HG02588 (cell line): ENCODE data around the gene SMIM38.

Source experiments
- ATAC-seq: cut with Tn5 transposase; IDR thresholded peaks from one replicate; pipeline ENCODE4 v1.9.1; 2021; ENCODE audit warnings: mild to moderate bottlenecking, moderate library complexity; ENCODE audit not compliant: unreplicated experiment

Gene SMIM38

DNA sequence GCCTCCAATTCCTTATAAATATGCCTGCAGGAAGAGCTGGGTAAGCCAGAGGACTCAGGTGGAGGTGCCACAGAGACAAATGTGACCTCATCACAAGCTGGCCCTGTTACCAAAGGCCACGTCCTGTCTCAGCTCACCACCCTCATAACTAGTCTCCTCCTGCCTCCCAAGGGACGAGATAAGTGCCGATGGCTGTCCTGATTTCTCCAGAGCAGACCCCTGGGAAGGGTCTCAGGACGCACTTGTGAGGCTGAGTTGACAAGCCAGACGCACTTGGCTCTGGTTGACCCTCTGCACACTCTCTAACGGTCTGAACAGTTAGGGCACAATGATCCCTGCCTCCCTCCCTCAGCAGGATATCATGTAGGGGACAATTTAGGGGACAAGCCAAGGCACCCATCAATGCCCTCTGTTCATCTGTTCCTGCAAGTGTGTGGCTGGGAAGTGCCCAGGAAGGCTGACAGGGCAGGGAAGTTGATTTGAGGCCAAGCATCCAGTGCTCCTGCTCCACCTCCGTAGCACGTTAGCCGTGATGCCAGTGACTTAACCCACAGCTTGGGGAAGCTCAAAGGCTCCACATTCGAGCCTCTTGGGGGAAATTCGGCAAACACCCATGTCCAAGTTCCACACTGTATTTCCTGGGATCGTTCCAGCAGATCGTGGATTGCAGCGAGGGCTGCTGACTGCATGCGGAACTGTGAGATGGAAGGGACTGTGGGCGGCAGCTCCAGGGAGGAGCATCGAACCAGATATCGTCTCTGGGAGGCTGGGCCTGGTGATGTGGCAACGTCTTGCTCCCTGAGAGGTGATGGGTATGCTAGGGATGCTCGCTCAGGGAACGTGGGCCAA lies 2.8 kb downstream of the SMIM38 start:
- ATAC-seq = no peak

DNA sequence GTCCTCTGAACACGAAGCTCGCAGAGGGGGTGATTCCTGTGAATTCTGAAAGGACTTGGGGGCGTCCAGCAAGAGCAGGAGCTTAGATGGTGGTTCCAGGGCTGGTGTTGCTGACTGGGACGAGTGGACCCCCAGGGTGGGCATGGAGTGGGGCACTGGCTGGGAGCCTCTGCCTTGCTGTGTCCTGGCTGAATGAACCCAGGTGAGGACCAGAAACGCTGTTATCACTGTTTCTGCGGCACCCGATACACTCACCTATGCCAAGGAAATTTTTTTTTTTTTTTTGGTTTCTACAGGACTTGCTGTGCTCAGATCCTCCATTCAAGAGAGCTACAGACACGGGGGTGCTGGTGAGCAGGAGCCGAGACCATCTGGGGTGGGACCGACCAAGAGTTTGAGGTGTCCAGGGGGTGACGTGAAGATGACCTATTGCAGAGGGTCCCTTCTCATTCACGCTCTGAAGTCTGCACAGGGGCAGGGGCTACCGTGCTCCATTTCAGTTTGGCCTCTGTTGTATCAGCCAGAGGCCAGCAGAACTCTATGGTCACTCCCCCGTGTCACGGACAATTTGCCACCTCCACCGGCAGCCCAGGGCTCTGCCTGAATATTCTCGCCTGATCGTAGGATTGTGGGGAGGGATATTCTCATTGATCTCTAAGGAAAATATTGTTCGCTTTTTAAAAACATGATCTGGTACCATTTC lies 3.6 kb downstream of the SMIM38 start:
- no peak for ATAC-seq

DNA sequence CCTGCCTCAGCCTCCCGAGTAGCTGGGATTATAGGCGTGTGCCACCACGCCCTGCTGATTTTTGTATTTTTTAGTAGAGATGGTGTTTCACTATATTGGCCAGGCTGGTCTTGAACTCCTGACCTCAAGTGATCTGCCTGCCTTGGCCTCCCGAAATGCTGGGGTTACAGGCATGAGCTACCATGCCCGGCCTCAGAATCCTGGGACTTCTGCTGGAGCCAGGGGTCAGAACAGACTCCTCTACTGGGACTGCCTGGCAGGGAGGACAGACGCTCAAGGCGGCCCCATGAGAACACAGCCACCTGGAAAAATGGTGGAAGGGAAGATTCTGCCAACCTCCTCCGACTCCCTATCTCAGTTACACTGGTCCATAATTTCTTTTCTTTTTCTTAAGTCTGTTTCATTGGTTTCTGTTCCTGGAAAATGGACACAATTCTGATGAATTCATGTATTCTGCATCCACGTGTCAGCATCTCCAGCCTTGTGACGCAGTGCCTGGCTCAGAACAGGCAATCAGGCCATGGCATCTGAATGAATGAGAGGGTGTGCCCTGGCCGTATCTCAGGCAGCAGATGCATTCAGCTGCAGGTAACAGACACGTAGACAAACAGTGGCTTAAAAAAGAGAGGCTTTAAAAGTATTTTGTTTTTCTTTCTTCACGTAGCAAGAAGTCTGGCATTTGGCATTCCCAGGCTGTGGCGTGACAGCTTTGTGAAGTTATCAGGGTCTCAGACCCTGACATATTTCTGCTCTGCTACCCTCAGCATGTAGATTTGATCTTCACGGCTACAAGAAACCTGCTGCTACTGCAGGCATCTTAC lies 4.8 kb downstream of the SMIM38 start:
- no peak for ATAC-seq

DNA sequence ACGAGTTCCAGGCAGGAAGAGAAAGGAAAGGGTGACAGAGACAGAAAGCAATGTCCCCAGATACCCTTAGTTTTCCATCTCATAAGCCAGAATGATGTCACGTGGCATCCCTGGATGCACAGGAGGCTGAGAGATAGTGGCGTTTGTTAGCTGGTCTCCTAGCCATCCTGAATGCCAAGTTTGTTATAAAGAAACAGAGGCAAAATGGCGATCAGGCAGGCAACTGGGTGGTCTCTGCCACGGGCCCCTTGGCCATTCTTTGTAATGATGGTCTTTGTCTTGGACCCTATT lies 5.3 kb downstream of the SMIM38 start:
- no peak for ATAC-seq

DNA sequence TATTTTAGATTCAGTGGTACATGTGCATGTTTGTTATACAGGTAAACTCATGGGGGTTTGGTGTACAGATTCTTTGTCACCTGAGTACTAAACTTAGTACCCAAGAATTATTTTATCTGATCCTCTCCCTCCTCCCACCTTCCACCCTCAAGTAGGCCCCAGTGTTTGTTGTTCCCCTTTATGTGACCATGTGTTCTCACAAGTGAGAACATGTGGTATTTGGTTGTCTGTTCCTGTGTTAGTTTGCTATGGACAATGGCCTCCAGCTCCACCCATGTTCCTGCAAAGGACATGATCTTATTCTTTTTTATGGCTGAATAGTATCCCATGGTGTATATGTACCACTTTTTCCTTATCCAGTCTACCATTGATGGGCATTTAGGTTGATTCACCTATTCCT lies 6.8 kb downstream of the SMIM38 start:
- no peak for ATAC-seq

DNA sequence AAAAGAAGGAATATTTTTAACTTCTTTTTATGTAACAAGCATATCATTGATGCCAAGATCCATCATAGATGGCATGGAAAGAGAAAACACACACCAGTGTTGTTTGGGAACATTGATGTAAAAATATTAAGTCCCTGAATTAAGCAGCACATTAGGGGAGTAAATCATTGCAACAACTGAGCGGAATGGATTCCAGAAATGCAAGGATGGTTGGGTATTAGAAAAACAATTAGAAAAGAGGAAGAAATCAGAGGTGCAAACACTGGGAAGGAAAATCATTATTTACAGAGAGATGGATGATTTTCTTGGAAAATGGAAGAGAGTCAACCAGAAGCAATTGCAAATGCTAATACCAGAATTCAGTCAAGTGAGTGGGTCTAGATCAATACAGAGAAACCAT lies 8.1 kb downstream of the SMIM38 start:
- ATAC-seq = no peak

DNA sequence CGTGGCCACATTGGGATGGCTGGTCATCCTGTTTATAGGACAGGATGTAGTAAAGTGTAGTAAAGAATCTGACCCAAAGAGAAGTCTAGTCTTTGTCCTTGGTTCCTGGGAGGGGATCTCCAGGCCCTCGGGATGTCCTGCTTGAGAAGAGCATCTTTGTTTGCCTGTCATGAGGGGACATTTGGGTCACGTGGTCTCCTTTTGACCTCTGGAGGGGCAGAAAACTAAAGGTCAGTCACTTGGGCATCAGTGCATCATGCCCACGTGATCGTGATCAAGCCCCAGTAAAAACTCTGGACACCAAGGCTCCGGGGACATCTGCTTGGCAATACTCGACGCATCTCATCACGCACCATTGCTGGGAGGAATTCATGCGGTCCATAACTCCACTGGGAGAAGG lies 9.1 kb downstream of the SMIM38 start:
- ATAC-seq = no peak

DNA sequence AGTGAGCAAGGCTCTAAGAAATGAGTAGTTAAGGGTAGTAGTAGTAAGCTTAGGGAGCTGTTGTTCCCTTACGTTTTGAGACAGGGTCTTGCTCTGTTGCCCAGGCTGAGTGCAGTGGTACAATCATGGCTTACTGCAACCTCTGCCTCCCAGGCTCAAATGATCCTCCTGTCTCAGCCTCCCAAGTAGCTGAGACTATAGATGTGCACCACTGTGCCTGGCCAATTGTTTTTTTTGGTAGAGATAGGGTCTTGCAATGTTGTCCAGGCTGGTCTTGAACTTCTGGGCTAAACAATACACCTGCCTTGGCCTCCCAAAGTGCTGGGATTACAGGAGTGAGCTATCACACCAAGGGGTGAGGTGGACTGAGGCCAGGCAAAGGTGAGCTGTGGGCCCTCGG lies 10.0 kb downstream of the SMIM38 start:
- ATAC-seq = no peak

DNA sequence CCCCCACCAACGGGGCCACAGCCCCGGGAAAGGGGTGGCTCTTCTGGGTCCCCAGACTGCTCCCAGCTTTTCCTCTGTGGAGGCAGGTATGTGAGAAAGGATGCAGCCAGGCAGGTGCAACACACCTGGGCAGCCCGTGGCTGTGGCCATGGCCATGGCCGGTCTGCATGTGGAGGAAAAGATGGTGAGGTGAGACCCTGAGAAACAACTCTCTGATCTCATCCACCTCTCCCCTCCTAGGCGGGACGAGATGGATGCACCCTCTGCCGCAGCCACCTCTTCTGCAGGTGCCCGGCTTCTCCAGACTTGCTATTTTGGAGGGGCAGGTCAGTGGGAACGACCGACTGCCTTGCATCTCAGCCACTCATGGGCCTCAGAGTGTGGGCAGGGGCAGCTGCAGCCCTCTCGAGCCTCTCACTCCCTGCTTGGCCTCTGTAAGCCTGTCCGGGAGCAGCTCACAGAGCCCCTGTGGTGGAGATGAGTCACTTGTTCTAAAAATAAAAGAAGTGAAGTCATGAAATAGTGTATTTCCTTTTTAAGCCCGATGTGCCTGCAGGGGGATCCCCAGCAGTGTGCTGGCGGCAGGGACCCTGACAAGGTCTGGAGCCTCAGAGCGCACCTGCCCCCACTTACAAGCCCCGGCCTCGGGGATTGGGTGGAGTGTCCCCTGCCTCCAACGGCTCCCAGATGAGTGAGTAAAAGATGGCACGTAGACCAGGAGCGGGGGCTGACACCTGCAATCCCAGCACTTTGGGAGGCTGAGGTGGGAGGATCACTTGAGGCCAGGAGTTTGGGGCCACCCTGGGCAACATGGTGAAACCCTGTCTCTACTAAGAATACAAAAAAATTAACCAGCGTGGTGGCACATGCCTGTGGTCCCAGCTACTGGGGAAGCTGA lies 10.7 kb downstream of the SMIM38 start:
- peak; percentile 82 for ATAC-seq

DNA sequence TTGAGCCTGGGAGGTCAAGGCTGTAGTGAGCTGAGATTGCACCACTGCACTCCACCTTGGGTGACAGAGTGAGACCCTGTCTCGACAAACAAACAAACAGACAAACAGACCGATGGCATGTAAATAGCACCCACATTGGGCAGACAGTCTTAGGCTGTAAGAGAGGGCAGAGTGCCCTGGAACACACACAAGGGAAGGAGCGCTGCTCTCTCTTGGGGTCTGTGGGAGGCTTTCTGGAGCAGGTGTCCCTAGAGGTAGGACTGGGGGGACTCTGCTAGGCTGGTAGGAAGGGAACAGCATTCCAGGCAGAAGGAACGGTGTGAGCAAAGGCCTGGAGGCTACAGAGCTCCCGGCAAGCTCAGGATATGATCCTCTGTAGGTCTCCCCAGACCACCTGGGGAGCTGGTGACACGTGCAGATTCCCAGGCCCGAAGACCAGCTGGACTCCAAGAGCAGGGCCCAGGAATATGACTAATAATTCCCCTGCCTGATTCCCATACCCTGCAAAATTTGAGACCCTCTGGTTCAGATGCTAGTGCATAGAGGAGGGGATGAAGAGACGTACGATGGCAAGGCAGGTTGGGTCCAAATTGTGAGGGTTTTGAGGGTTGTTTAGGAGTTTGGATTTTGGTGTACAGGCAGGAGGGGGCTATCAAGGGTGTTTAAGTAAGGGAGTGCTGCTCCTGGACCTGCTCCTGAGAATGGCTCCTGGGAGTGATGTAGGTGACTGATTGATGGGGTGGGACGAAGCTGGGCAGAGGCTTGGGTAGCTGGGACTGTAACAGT lies 11.6 kb downstream of the SMIM38 start:
- ATAC-seq = no peak

DNA sequence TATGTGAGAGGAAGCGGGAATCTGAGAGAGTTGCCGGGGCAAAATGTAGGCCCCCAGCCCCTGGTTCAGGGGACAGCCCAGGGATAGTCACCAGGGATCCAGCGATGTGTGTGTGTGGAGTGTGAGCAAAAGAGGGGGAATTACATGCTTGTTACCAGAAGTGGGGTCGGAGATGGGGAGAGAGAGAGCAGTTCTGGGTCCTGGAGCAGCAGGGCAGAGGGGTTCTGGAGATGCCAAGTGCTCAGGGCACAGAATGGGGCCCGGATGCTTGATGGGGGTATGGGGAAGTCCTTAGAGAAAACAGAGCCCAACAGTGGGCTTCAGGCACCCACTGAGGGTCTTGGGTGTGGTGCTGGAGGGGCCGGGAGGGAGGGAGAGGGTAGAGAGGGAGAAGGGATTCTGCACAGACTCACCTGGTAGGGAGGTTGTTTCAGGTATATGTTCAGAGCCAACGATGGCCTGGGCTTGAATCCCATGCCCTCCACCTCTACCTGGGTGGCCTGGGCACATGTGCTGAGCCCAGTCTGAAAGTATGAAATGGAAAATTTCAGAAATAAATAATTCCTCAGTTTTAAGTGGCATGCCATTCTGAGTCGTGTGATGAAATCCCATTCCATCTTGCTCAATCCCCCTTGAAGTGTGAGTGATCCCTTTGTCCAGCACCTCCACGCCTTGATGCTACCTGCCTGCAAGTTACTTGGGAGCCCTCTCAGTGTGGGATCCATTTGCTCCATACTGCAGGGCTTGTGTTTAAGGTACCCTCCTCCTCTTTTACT lies 12.4 kb downstream of the SMIM38 start:
- ATAC-seq = no peak

DNA sequence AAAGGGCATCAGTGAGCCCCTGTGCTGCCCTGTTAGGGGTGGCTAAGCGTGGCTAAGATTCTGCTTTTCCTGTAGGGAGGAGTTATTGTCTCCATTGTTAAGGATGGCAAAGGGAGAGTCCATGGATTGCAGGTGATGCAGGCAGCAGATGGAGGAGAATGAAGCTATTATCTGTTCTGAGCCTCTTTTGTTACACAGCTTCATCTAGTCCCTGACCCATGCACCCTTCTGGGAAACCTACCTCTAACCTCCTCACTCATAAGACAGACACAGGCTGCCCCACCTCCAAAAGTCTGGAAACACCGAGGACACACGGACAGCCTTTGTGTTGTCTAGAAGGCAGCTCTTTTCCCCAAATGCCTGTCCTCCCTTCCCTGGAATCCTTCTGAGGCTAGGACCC lies 13.7 kb downstream of the SMIM38 start:
- no peak for ATAC-seq

DNA sequence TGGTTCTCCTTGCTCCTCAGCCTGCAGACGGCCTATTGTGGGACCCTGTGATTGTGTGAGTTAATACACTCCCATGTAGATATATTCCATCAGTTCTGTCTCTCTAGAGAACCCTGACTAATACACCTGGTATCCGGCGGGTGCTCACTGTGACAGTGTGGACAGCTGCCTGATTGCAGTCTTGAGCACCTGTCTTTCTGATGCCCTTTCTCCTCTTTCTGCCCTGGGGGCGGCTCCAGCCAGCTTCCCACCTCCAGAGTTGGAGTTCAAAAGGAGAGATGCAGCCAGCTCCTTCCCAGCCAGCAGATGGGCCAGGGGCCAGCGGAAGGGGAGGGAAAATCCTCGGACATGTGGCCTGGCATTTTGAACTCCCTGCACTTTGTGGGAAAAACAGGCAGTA lies 15.0 kb downstream of the SMIM38 start:
- ATAC-seq = no peak

DNA sequence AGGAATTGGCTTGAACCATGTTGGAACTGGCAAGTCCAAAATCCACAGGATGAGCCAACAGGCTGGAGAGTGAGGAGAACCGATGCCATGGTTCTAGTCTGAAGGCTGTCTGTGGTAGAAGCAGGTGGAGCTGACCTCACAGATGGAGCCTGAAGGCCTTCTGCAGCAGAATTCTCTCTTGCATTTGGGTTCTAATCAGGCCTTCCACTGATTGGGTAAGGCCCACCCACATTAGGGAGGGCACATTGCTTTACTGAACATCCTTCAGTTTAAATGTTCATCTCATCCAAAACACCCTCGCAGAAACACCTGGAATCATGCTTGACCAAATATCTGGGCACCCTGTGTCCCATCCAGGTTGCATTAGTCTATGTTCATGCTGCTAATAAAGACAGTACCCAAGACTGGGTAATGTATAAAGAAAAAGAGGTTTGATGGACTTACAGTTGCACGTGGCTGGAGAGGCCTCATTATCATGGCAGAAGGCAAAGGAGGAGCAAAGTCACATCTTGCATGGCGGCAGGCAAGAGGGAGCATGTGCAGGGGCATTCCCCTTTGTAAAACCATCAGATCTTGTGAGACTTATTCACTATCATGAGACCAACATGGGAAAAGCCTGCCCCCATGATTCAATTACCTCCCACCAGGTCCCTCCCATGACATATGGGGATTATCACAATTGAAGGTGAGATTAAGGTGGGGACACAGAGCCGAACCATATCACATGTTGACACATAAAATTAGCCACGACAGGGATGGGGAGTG lies 15.9 kb downstream of the SMIM38 start:
- ATAC-seq = no peak

DNA sequence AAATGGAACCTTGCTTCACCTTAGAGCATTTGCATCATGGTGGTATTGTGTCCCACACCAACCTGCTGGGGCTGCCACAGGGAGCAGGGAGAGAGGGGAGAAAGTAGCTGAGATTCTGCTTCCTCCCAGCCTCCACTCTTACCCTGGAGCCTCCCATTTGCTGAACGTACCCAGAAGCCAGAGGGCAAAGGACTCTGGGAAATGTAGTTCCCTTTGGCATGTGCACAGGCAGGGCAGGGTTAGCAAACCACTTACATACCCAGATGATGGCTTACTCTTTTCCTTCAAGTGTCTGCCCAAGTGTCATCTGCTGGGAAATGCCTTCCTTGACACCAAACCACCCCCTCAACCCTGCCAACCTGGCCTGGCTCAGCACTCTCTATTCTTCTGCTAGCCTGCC lies 16.9 kb downstream of the SMIM38 start:
- no peak for ATAC-seq

DNA sequence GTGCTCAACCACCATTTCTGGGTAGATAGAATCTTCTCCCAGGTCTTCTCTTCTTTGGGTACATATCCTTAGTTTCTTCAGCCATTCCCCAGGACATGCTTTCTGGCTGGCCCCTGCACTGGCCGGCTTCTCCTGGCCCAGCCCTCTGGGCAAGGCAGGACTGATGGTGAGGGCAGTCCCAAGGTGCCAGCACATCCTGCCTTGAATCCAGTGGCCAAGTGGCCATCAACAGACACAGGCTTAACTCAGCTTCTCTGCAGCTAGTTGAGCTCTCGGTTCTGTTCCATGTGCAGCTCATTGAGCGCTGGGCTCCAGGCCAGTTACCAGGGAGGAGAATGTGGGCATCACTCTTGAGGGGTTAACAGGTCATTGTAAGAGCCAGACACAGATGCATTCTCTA lies 17.6 kb downstream of the SMIM38 start:
- no peak for ATAC-seq

DNA sequence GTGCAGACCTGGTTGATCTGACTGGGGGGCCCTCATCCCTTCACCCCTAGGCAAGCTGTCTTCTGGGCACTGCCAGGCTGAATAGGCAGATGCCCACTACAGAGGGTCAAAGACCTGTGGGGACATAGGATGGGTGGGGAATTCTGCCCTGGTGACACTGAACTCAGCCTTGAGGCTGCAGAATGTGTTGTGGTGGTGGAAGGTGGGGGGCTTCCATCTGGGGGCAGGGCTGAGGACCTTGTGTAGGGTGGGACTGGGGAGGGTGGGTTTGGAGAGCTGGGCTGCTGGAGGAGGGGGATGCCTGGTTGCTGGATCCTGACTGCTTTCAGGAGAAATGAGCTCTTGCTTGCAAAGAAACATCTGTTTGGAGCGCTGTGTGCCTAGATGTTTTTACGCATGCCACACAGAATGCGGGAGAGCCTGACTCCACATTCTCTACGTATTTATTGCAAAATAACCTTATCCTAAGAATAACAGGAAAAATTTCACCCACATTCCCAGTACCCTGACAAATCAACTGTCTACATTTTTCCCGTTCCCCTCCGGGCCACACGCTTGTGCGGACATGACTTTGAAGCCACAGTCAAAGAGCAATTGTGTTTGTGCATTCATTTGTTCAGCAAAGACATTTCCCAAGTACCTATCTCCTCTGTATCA lies 18.3 kb downstream of the SMIM38 start:
- no peak for ATAC-seq

DNA sequence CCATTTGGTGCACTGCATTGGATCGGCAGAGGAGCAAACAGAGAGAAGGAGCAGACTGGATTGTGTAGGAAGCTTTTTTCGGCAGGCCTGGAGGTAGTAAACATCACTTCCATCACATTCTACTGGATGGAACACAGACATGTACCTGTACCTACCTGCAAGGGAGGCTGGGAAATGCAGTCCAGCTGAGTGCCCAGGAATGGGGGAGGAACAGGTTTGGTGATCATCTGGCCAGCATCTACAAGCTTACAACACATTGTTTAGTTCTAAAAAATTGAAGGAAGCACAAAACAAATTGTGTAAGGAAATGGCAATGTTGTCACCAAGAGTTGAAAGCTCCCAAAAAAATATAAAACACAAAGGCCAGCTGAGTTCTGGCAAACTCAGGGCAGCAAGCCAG lies 19.1 kb downstream of the SMIM38 start:
- no peak for ATAC-seq
